Epithelial cell of esophagus (primary cell): ENCODE measurements around the gene CEP128.

Experiments
- DNase-seq: peaks from one replicate; pipeline ENCODE4 v3.0.0; 2010; ENCODE audit warnings: low read depth
- H3K4me3 ChIP-seq: 2 replicates; pipeline ENCODE4 v1.5.1; 2011; ENCODE audit warnings: mild to moderate bottlenecking, low read length, control low read depth
- CTCF ChIP-seq: IDR thresholded peaks from 2 replicates; pipeline ENCODE4 v1.5.1; 2011; ENCODE audit warnings: low read depth, mild to moderate bottlenecking, low read length, control low read depth, inconsistent platforms; ENCODE audit not compliant: insufficient read depth; ENCODE audit errors: missing control alignments

CEP128 gene

GRCh38 chr14:80477388-80478160 is 464.0 kb downstream of the CEP128 start:
- no peak for TF ChIP-seq CTCF

GRCh38 chr14:80475074-80475473 is 466.5 kb downstream of the CEP128 start:
- H3K4me3 ChIP-seq = no peak overlapping the region
- no peak for TF ChIP-seq CTCF

More at GRCh38 chr14:80477388-80478160, 464.0 kb downstream of the CEP128 start:
- DNase-seq = no peak
- H3K4me3 ChIP-seq = no peak overlapping the region

GRCh38 chr14:80468331-80469122 is 473.0 kb downstream of the CEP128 start:
- TF ChIP-seq CTCF = no peak
- H3K4me3 ChIP-seq = no peak overlapping the region
- DNase-seq = no peak

More at GRCh38 chr14:80475074-80475473, 466.5 kb downstream of the CEP128 start:
- DNase-seq = peak; percentile 5

GRCh38 chr14:80465546-80466220 is 475.9 kb downstream of the CEP128 start:
- TF ChIP-seq CTCF = no peak
- DNase-seq = no peak
- H3K4me3 ChIP-seq = no peak overlapping the region

GRCh38 chr14:80464531-80465149 is 476.9 kb downstream of the CEP128 start:
- no peak for TF ChIP-seq CTCF

GRCh38 chr14:80456209-80456608 is 485.3 kb downstream of the CEP128 start:
- no peak overlapping the region for H3K4me3 ChIP-seq
- no peak for DNase-seq
- no peak for TF ChIP-seq CTCF

More at GRCh38 chr14:80464531-80465149, 476.9 kb downstream of the CEP128 start:
- no peak for DNase-seq
- no peak overlapping the region for H3K4me3 ChIP-seq
